Endodermal cell (in vitro differentiated cells): Measurements from ENCODE around the gene MACROD2. TPM values are rescaled to one million over a fixed set of nuclear protein-coding genes. Genes with fewer than 3 reads are reported as not detected.

Experiments used
- DNase-seq: peaks from one replicate; pipeline ENCODE4 v3.0.0-alpha.2; 2017
- H3K27ac ChIP-seq: 2 replicates; pipeline ENCODE4 v1.5.1; 2013; ENCODE audit warnings: mild to moderate bottlenecking, low read depth, low read length, moderate library complexity
- H3K27me3 ChIP-seq: 2 replicates; pipeline ENCODE4 v1.6.1; 2013; ENCODE audit warnings: mild to moderate bottlenecking, low read length, moderate library complexity; ENCODE audit not compliant: insufficient read depth, control insufficient read depth, poor library complexity, severe bottlenecking
- H3K36me3 ChIP-seq: 2 replicates; pipeline ENCODE4 v1.7.0; 2013; ENCODE audit warnings: mild to moderate bottlenecking, low read length, moderate library complexity; ENCODE audit not compliant: control insufficient read depth, insufficient read depth
- H3K4me1 ChIP-seq: one replicate; pipeline ENCODE4 v1.7.0; 2013; ENCODE audit warnings: low read length; ENCODE audit not compliant: control insufficient read depth, insufficient read depth
- H3K4me3 ChIP-seq: 2 replicates; pipeline ENCODE4 v1.5.1; 2013; ENCODE audit warnings: mild to moderate bottlenecking, low read length, moderate library complexity
- H3K9ac ChIP-seq: 2 replicates; pipeline ENCODE4 v1.6.1; 2013; ENCODE audit warnings: mild to moderate bottlenecking, low read length, moderate library complexity; ENCODE audit not compliant: poor library complexity, severe bottlenecking; ENCODE audit errors: extremely low read depth
- H3K9me3 ChIP-seq: 2 replicates; pipeline ENCODE4 v1.6.1; 2013; ENCODE audit warnings: mild to moderate bottlenecking, low read length, moderate library complexity; ENCODE audit not compliant: control insufficient read depth
- H3K27ac Mint-ChIP-seq: 2 replicates; pipeline ENCODE4 v1.8.0; 2020; ENCODE audit warnings: mixed read lengths
- H3K27me3 Mint-ChIP-seq: 2 replicates; pipeline ENCODE4 v1.8.0; 2021; ENCODE audit warnings: mild to moderate bottlenecking, mixed read lengths; ENCODE audit not compliant: insufficient read depth
- H3K36me3 Mint-ChIP-seq: 2 replicates; pipeline ENCODE4 v1.8.0; 2020; ENCODE audit warnings: low read depth, mixed read lengths
- H3K4me1 Mint-ChIP-seq: 2 replicates; pipeline ENCODE4 v1.8.0; 2020; ENCODE audit warnings: mixed read lengths
- H3K4me3 Mint-ChIP-seq: 2 replicates; pipeline ENCODE4 v1.8.0; 2020; ENCODE audit warnings: mild to moderate bottlenecking, moderate library complexity, mixed read lengths
- H3K9me3 Mint-ChIP-seq: 2 replicates; pipeline ENCODE4 v1.8.0; 2020; ENCODE audit warnings: mild to moderate bottlenecking, mixed read lengths
- WGBS, 2 experiments: methylation state at CpG; one replicate each; pipeline versions ENCODE4 v1.1.5 to v1.1.7; 2013; ENCODE audit warnings: missing lambda C conversion rate in 2 of 2, mixed read lengths in 1 of 2; ENCODE audit not compliant: insufficient coverage in 1 of 2, insufficient read length in 1 of 2; 5-methylcytosine and 5-hydroxymethylcytosine counted together
- total RNA-seq, 2 donors: library from RNA; stranded (reverse); fragmentation: NEBNext Ultra II Directional in 1 of 2; extraction: Animal tissue kit (Norgen Biotek cat#: 25700) in 1 of 2; gene quantifications; 2 replicates in 1 of 2; 3 replicates in 1 of 2; pipeline ENCODE4 v1.2.1, GENCODE V29; 2021
- TF ChIP-seq, protein P1 (sequence below): fragments of 200-600 bp; sonication (generic); conservative IDR thresholded peaks from 2 replicates; pipeline ENCODE4 v1.5.0; 2021; ENCODE audit warnings: antibody characterized with exemption, mild to moderate bottlenecking

MACROD2 gene
- total RNA-seq, 2 donors from 2014 or later: 2.3 to 4.8 TPM

DNA sequence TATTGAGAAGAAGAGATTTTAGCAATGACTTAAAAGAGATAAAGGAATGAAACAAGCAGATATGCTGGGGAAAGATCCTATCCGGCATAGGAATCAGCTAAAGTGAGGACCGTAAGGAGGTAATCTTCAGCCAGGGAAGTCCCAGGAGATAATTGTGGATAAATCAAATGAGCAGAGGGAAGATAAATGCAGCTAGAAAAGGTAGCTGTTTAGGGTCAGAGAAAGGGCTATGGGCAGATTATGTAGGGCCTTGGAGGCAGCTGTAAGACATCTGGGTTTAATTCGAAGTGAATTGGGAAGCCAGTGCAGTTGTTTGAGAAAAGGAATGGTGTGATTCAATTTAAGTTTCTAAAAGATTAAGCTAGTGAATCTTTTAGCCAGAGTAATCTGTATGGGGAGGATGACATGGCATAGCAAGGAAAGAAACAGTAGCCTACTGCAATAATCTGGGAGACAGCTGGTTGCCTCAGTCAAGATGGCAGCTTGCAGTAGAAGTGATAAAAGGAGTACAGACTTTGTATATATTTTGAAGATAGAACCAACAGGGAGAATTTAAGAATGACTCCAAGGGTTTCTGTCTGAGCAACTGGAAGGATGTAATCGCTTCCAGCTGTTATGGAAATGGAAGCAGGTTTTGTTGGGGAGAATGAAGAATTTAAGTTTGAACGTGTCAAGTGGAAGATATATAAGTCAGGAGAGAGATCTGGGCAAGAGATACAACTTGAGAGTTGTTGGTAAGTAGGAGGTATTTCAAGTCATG lies 894.4 kb downstream of the MACROD2 start:
- no peak overlapping the region for H3K27ac Mint-ChIP-seq
- Histone ChIP-seq H3K4me1 (no peaks in the 10 kb centered on the region), H3K27me3 (no peaks in the 10 kb centered on the region), H3K27ac (no peak overlapping the region), H3K36me3 (no peaks in the 10 kb centered on the region), H3K9me3 (no peaks in the 10 kb centered on the region), H3K4me3 (no peak overlapping the region), H3K9ac (no peak overlapping the region)
- no peaks in the 10 kb centered on the region for H3K4me1 Mint-ChIP-seq
- H3K9me3 Mint-ChIP-seq: peaks cover 1% of the 10 kb centered on the region
- no peaks in the 10 kb centered on the region for H3K36me3 Mint-ChIP-seq
- TF ChIP-seq, protein P1, sequence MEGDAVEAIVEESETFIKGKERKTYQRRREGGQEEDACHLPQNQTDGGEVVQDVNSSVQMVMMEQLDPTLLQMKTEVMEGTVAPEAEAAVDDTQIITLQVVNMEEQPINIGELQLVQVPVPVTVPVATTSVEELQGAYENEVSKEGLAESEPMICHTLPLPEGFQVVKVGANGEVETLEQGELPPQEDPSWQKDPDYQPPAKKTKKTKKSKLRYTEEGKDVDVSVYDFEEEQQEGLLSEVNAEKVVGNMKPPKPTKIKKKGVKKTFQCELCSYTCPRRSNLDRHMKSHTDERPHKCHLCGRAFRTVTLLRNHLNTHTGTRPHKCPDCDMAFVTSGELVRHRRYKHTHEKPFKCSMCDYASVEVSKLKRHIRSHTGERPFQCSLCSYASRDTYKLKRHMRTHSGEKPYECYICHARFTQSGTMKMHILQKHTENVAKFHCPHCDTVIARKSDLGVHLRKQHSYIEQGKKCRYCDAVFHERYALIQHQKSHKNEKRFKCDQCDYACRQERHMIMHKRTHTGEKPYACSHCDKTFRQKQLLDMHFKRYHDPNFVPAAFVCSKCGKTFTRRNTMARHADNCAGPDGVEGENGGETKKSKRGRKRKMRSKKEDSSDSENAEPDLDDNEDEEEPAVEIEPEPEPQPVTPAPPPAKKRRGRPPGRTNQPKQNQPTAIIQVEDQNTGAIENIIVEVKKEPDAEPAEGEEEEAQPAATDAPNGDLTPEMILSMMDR: no peak
- 85 to 93% methylated on average over 5 of the region's 5 CpGs for WGBS, 2 experiments
- H3K4me3 Mint-ChIP-seq: no peak overlapping the region
- no peaks in the 10 kb centered on the region for H3K27me3 Mint-ChIP-seq
- no peak for DNase-seq

DNA sequence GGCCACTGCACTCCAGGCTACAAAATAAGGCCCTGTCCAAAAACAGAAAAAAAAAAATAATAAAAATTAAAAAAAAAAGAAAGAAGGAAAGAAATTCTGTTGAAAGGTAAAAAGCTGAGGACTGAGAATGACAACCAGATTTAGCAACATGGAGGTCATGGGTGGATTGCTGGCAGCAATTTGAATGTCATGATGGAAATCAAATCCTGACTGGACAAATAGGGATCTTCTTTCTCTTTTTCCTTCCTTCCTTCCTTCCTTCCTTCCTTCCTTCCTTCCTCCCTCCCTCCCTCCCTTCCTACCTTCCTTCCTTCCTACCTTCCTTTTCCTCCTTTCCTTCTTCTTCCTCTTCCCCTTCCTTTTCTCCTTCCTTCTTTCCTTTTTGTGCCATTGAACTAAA lies 895.4 kb downstream of the MACROD2 start:
- H3K27me3 Mint-ChIP-seq: no peaks in the 10 kb centered on the region
- no peaks in the 10 kb centered on the region for H3K36me3 ChIP-seq
- no peak for DNase-seq
- no peaks in the 10 kb centered on the region for H3K4me1 Mint-ChIP-seq
- H3K27ac ChIP-seq: no peak overlapping the region
- H3K9me3 ChIP-seq: no peaks in the 10 kb centered on the region
- no peak overlapping the region for H3K4me3 Mint-ChIP-seq
- H3K27me3 ChIP-seq: no peaks in the 10 kb centered on the region
- H3K27ac Mint-ChIP-seq: no peak overlapping the region
- H3K36me3 Mint-ChIP-seq: no peaks in the 10 kb centered on the region
- H3K9me3 Mint-ChIP-seq: no peaks in the 10 kb centered on the region
- TF ChIP-seq, protein P1: no peak
- no peak overlapping the region for H3K4me3 ChIP-seq
- no peak overlapping the region for H3K9ac ChIP-seq
- H3K4me1 ChIP-seq: no peaks in the 10 kb centered on the region

DNA sequence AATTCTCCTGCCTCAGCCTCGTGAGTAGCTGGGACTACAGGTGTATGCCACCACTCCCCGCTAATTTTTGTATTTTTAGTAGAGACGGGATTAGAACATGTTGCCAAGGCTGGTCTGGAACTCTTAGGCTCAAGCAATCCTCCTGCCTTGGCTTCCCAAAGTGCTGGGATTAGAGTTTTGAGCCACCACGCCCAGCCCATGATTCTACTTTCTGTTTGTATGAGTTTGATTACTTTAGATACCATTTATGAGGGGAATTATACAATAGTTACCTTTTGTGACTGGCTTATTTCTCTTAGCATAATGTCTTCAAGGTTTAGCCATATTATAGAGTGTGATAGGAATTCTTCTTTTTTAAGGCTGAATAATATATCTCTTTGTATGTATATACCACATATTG lies 897.5 kb downstream of the MACROD2 start:
- no peak for DNase-seq
- H3K36me3 ChIP-seq: no peaks in the 10 kb centered on the region
- TF ChIP-seq, protein P1: no peak
- H3K9ac ChIP-seq: no peak overlapping the region
- no peak overlapping the region for H3K27ac ChIP-seq
- Mint-ChIP-seq H3K9me3 (peaks cover 4% of the 10 kb centered on the region), H3K27ac (no peak overlapping the region), H3K4me3 (no peak overlapping the region), H3K36me3 (no peaks in the 10 kb centered on the region), H3K27me3 (no peaks in the 10 kb centered on the region), H3K4me1 (no peaks in the 10 kb centered on the region)
- no peaks in the 10 kb centered on the region for H3K27me3 ChIP-seq
- 91 to 95% methylated on average over 3 to 4 of the region's 4 CpGs for WGBS, 2 experiments
- H3K9me3 ChIP-seq: no peaks in the 10 kb centered on the region
- no peaks in the 10 kb centered on the region for H3K4me1 ChIP-seq
- H3K4me3 ChIP-seq: no peak overlapping the region
